CD4-positive, alpha-beta T cell treated with Interleukin-1 beta for 1 hour (primary cell): Measurements from ENCODE around the gene EID1.

Experiments
- DNase-seq, 2 donors: peaks; one replicate each; pipeline ENCODE4 v3.0.0-alpha.2; 2020 to 2022

The EID1 gene

GRCh38 chr15:48914717-48915116 lies 36.8 kb downstream of the EID1 start:
- no peak for DNase-seq

- no peak for DNase-seq
Observed at GRCh38 chr15:48915861-48916260, 37.9 kb downstream of the EID1 start.

- no peak for DNase-seq
Observed at GRCh38 chr15:48916721-48917120, 38.8 kb downstream of the EID1 start.

GRCh38 chr15:48922046-48922445 lies 44.1 kb downstream of the EID1 start:
- DNase-seq = no peak

GRCh38 chr15:48924528-48925393 lies 46.8 kb downstream of the EID1 start:
- DNase-seq = no peak

- no peak for DNase-seq
Observed at GRCh38 chr15:48925714-48926223, 47.8 kb downstream of the EID1 start.

- DNase-seq = no peak
Observed at GRCh38 chr15:48928877-48929538, 51.1 kb downstream of the EID1 start.

GRCh38 chr15:48929661-48930060 lies 51.7 kb downstream of the EID1 start:
- no peak for DNase-seq
